Ovary (tissue), 3 donors: ENCODE data around the gene NAV2.

ENCODE experiments used
- CTCF ChIP-seq, 3 donors: fragments of 450-650 bp in 2 of 3; fragments of 200-600 bp in 1 of 3; IDR thresholded peaks; one replicate each; pipeline versions ENCODE4 v1.5.1 to v1.8.0; 2016 to 2022; ENCODE audit warnings: antibody characterized with exemption in 3 of 3, mild to moderate bottlenecking in 1 of 3
- EP300 ChIP-seq: sonication (generic); formaldehyde crosslinking; IDR thresholded peaks from one replicate; pipeline ENCODE4 v1.6.1; 2017; ENCODE audit warnings: antibody characterized with exemption
- donor health status: DM: no; HTN: no; CAD: no.

- TF ChIP-seq CTCF (IDR thresholded peaks at IDR 0.05): no peak
- no peak for TF ChIP-seq EP300
These were observed 156.2 kb downstream of the NAV2 start for GRCh38 chr11:19868871-19869270.
